Measurements from ENCODE around the gene PLEKHA7. TPM values are rescaled to one million over a fixed set of nuclear protein-coding genes. Genes with fewer than 3 reads are reported as not detected.

Gene PLEKHA7
- total RNA-seq, 6 experiments from 2014 or later: 12.7 to 26.7 (median 21.5) TPM

DNA sequence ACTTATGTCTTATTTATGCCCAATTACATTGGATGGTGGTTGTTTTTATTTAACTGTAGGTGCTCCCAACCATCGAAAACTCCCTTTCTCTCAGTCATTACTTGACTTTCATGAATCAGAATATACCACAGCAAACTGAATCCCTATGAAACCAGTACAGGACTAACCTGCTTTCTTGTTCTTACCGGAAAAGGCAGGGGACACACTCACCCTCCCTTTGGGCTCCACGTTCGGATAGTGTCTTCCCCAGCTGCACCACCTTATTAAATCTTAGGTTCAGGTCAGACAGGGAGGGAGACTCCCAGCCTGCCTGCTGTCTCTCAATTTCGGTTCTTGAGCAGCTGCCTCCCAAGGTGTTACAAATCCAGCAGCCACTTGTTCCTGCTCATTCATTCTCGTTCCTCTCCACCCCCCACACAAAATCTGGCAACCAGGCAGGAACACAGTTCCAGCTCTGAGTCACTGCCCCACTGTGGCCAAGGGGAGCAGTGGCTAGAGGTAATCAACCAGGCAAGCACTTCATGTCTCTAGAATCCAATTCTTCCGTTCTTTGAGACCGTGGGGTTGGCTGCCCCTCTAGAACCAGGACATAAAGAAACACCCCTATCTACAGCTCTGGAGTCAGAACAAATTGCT lies 133.0 kb downstream of the PLEKHA7 start:
- H3K36me3 ChIP-seq: no peaks in the 10 kb centered on the region
- peak in 2 of 3 donors; percentile 47 to 48 for DNase-seq
- ATAC-seq: peak; percentile 64 to 92 (median 70)
- H3K27ac ChIP-seq: no peak overlapping the region
- intact Hi-C loops (cut with DNase I): no loop called here
- H3K4me3 ChIP-seq: no peak overlapping the region
- TF ChIP-seq POLR2A (IDR thresholded peaks at IDR 0.05): no peak
- TF ChIP-seq, protein P1, sequence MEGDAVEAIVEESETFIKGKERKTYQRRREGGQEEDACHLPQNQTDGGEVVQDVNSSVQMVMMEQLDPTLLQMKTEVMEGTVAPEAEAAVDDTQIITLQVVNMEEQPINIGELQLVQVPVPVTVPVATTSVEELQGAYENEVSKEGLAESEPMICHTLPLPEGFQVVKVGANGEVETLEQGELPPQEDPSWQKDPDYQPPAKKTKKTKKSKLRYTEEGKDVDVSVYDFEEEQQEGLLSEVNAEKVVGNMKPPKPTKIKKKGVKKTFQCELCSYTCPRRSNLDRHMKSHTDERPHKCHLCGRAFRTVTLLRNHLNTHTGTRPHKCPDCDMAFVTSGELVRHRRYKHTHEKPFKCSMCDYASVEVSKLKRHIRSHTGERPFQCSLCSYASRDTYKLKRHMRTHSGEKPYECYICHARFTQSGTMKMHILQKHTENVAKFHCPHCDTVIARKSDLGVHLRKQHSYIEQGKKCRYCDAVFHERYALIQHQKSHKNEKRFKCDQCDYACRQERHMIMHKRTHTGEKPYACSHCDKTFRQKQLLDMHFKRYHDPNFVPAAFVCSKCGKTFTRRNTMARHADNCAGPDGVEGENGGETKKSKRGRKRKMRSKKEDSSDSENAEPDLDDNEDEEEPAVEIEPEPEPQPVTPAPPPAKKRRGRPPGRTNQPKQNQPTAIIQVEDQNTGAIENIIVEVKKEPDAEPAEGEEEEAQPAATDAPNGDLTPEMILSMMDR (IDR thresholded peaks at IDR 0.05): peak in 3 of 4 donors; percentile 16 to 31 (median 25)
- H3K27me3 ChIP-seq: no peaks in the 10 kb centered on the region
- no peaks in the 10 kb centered on the region for H3K4me1 ChIP-seq
- 83% methylated on average over 7 of the region's 8 CpGs for WGBS (ENCODE audit: insufficient coverage, low coverage, low lambda C conversion rate, missing lambda C conversion rate)
- H3K9me3 ChIP-seq: no peaks in the 10 kb centered on the region

- Histone ChIP-seq H3K4me3 (no peak overlapping the region), H3K4me1 (no peaks in the 10 kb centered on the region), H3K36me3 (no peaks in the 10 kb centered on the region), H3K27ac (no peak overlapping the region), H3K27me3 (no peaks in the 10 kb centered on the region), H3K9me3 (no peaks in the 10 kb centered on the region)
- intact Hi-C loops (cut with DNase I): no loop called here
- 84% methylated on average over 7 of the region's 7 CpGs for WGBS (ENCODE audit: insufficient coverage, low coverage, low lambda C conversion rate, missing lambda C conversion rate)
- no peak for DNase-seq
- no peak for ATAC-seq
- TF ChIP-seq, protein P1 (IDR thresholded peaks at IDR 0.05): no peak
- no peak for TF ChIP-seq POLR2A (IDR thresholded peaks at IDR 0.05)
Measured at GRCh38 chr11:16880184-16880801, 133.9 kb downstream of the PLEKHA7 start.

- intact Hi-C loops (cut with DNase I): loop anchor here in 1 of 2 donors (10.0 kb wide), 1 partner anchor 55 kb away; no protein-coding TSS in a partner anchor
- Histone ChIP-seq H3K9me3 (no peaks in the 10 kb centered on the region), H3K27ac (no peak overlapping the region), H3K4me1 (no peaks in the 10 kb centered on the region), H3K4me3 (no peak overlapping the region), H3K27me3 (no peaks in the 10 kb centered on the region), H3K36me3 (no peaks in the 10 kb centered on the region)
- no peak for TF ChIP-seq POLR2A (IDR thresholded peaks at IDR 0.05)
- TF ChIP-seq, protein P1 (IDR thresholded peaks at IDR 0.05): no peak
- WGBS (ENCODE audit: insufficient coverage, low coverage, low lambda C conversion rate, missing lambda C conversion rate): 93% methylated on average over 2 of the region's 2 CpGs
- DNase-seq (no peak), ATAC-seq (no peak)
Measured at GRCh38 chr11:16879690-16880089, 134.5 kb downstream of the PLEKHA7 start.

GRCh38 chr11:16876837-16877236 lies 137.4 kb downstream of the PLEKHA7 start:
- no peaks in the 10 kb centered on the region for H3K36me3 ChIP-seq
- no peak overlapping the region for H3K27ac ChIP-seq
- 86% methylated on average over 3 of the region's 3 CpGs for WGBS (ENCODE audit: insufficient coverage, low coverage, low lambda C conversion rate, missing lambda C conversion rate)
- TF ChIP-seq, protein P1 (IDR thresholded peaks at IDR 0.05): no peak
- TF ChIP-seq POLR2A (IDR thresholded peaks at IDR 0.05): no peak
- H3K9me3 ChIP-seq: no peaks in the 10 kb centered on the region
- intact Hi-C loops (cut with DNase I): loop anchor here in 1 of 2 donors (10.0 kb wide), 1 partner anchor 52 kb away; no protein-coding TSS in a partner anchor
- ATAC-seq: no peak
- DNase-seq: no peak
- H3K4me3 ChIP-seq: no peak overlapping the region
- H3K4me1 ChIP-seq: no peaks in the 10 kb centered on the region
- no peaks in the 10 kb centered on the region for H3K27me3 ChIP-seq

Measured in right lobe of liver (tissue), 6 donors.